Measurements from ENCODE around the gene FAM186B.
"Not testable (repeated sequence)": the region's sequence is repeated elsewhere in the genome, so short reads cannot be mapped to it uniquely, and the experiment has no call there.

FAM186B gene, protein sequence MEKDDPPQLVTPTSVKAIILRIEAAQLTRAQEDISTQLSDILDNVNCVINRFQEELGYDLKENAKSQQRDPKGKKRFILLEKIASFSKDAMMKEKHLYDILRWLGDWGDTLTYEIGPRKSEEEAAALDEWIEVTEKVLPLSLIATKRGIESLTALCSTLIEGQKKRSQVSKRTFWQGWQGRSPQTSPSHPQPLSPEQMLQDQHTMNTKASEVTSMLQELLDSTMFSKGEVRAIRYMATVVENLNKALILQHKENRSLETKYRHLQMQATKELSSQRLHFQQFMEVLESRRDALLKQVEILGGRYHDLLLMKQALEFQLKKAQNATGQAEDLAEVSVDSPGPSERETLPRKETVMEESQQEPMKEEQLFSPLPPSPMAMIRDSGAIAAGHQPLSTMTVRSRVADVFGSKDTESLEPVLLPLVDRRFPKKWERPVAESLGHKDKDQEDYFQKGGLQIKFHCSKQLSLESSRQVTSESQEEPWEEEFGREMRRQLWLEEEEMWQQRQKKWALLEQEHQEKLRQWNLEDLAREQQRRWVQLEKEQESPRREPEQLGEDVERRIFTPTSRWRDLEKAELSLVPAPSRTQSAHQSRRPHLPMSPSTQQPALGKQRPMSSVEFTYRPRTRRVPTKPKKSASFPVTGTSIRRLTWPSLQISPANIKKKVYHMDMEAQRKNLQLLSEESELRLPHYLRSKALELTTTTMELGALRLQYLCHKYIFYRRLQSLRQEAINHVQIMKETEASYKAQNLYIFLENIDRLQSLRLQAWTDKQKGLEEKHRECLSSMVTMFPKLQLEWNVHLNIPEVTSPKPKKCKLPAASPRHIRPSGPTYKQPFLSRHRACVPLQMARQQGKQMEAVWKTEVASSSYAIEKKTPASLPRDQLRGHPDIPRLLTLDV

GRCh38 chr12:49605539-49605938 lies at the start of gene FAM186B:
FAM186B (minus strand) TSS chr12:49605639; CDS start chr12:49605477, 162 bp downstream.
- DNase-seq: not testable (repeated sequence)

DNA sequence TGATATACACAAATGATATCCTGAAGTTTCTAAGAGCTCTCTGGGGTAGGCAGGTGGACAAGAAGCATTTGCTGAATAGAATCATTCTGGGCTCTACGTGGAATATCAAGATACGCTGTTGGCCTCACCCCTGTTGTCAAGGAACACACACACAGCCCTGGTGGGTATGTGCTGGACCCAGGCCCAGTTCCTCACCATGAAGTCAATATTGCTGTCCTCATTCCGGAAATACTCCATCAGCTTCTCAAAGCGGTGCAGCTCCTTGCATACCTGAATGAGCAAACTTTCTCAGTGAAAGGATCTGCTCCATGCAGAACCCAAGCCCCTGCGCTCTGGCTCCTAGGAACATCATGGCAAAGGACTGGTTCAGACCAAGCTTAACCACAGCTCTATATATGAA lies 49.3 kb upstream of the FAM186B start:
- DNase-seq: no peak

DNA sequence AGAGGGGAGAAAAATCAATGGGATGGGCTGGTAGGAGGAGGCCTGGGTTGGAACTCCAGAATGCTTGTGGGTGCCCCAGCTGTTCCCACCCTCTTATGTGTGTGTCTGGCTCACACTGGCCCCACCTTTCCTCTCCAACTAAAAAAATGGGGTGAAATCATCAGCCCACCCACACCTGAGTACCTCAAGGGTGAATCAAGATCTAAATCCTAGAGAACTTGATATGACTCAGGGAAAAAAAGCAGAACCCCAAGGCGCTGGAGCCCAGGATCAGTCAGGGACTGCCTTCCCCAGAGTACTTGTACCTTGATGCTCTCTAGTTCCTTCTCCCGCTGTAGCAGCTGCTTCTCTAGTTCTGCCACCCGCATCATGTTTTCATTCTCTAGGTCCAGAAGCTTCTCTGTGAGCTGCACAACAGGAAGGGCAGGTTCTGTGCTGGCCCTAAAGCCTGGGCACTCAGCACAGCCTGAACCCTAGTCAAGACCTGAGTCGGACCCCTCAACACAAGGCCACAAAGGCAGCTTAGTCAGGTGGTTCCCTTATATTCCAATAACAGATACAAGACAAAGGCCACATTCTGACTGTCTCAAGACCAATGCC lies 47.6 kb upstream of the FAM186B start:
- DNase-seq: no peak

DNA sequence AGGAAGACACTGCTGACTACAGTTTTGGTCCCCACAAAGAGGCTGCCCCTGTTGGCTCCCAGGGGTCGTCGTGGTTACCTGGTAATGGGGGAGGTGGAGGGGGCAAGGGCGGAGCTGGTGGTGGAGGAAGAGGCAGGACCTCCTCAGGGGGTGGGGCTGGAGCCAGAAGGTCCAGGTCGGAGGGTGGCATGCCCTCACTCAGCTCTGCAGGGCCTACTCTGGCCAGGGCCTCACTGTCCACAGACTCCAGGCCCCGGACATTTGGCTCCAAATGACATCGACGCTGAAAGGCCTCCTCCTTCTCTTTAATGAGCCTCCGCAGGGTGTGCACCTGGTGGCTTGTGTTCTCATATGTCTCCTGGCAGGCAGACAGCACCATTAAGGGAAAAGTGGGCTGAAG lies 46.4 kb upstream of the FAM186B start:
- DNase-seq: no peak

- DNase-seq: no peak
These were observed 44.5 kb upstream of the FAM186B start for GRCh38 chr12:49649892-49650291.

DNA sequence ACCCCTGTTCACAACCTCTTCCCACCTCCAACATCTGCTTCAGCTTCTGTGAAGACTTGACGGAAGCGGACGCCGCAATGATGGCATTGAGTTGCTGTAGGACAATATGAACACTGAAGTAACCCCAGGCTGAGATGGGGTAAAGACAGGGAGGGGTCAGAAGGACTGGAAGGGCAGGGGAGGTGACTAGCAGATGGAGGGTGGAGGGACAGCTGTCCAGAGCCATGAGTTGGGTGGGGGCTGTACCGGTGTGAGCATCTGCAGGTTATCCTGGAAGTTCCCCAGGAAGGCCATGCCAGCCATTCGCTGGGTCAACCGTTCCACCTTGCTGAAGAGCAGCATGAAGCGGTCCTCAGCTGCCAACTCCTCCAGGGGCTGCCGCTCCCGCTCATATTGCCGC lies 44.0 kb upstream of the FAM186B start:
- DNase-seq: no peak

- DNase-seq: no peak
These were observed 43.2 kb upstream of the FAM186B start for GRCh38 chr12:49648712-49649003.

DNA sequence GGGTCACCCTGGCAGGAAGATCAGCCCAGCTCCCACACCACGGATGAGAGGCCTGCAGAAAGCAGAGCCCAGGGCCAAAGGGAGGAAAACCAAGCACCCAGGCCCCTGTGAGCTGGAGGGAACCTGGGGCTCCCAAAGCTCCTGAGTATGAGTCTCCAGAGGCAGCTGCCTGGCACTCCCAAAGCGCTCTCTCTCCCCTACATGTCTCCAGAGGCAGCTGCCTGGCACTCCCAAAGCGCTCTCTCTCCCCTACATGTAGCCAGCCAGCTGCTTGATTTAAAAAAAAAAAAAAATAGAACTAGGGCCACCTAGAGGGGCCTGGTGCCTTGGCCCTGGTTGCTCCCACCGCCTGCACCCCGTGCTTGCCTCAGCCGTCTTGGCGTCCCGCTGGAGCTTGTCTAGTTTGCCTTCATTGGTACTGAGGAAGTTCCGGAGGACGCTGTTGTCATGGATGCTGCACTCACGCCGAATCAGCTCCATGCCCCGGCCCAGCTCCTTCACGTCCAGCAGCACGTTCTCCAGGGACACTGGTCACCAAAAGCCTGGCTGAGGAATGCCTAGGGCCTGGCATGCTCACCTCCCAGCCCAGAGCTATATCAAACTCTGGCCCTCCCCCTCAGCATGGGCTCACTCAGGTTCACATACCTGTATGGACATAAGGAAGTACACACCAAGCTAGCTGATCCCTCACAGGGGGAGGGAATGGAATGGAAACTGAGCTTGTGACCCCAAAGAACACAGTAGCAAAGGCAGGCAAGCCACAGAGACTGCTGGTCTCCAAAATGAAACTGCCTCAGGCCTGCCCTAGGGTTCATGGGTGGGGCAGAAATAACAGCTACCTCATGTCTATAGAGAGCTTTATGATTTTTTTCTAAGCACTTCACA lies 42.6 kb upstream of the FAM186B start:
- no peak for DNase-seq

DNA sequence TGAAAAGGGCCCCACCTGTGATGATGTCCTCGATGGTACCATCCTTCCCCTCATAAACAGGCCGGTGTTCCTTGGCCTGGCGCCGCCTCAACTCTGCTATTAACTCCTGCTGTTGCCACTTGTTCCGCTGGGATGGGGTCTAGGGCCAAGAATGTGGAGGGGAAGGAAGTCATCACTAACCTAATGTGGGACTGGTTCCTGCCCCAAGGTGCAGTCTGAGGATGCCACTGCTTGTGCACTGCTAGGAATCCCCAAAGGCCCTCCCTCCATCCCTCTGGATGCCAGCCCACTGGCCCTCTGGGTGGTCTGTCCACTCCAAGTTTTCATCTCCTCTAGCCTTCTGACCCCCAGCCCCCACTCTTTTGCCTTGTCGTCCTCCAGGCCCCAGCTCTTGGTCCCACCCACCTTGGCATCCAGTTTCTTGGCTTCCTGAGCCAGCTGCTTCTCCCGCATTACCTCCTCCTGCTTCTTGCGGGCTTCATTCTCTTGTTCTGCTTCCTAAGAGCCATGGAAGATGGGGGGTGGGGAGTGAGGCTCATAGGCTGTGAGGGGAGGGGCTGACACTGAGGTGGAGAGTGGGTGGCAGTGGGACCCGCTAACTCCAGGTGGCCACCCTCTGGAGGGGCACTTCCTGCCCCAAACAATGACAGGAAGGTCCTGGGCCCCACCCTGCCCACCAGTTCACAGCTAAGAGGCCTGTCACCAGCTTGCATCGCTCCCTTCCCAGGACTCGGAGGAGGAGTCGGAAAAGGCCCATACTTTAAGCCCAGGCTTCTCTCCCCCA lies 41.6 kb upstream of the FAM186B start:
- DNase-seq: no peak

DNA sequence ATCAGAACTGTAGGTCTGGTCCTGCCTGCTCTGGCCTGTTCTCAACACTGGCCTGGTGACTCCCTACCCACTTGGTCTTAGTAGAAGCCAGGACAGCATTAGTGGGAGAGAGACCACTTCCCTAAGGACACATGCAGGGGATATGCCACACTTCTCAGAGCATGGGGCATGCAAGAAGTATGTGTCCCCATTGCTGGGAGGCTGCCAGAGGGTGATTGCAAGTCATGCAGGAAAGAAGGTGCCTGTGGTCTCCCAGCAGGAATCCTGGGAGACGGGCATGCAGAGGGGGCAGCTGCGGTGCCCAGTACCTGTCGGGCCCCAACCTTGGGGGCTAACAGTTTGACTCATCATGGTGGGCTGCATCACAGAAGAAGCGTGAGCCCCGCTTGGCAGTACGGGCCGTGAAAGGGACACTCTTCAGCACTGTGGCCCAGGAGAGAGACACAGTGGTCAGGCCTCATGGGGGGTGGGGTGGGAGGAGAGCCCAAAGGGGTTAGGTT lies 40.9 kb upstream of the FAM186B start:
- no peak for DNase-seq

- no peak for DNase-seq
These were observed 40.0 kb upstream of the FAM186B start for GRCh38 chr12:49645146-49646039.

DNA sequence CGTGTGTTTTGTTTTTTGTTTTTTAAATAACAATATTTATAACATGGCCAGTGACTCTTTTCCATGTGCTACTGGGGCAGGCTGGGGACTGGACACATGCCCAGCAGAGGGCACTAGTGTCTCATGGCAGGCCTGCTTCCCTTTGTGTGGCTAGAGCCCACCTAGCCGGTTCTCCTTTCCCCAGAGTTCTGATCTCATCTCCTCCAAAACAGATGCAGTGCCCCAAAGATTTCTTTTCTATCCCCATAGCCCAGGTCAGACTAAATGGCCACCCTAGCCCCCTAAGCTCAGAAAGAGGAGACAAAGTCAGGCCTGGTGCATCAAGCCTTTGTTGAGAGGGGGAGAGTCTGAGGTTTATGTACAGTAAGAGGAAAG lies 39.2 kb upstream of the FAM186B start:
- peak; percentile 55 for DNase-seq

GRCh38 chr12:49643961-49644619 lies 38.7 kb upstream of the FAM186B start:
- no peak for DNase-seq

- no peak for DNase-seq
These were observed 37.7 kb upstream of the FAM186B start for GRCh38 chr12:49643135-49643534.

DNA sequence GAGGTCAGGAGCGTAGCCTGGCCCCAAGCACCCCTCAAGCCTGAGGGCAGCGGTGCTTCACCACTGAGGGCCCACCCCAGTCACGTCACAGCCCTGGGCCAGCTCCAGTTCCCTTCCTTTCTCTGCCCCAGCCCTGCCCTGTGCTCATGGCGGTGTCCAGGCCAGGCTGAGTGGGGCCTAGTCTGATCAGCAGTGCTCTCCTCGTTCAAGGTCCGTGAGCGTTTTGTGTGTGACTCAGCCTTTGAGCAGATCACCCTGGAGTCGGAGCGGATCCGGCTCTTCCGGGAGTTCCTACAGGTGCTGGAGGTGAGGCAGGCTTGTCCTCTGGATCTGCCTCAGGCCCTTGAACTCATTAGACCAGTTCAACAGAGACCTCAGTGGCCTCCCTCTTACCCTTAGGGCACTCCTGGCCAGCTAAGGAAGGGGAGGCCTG lies 36.9 kb upstream of the FAM186B start:
- DNase-seq: no peak

DNA sequence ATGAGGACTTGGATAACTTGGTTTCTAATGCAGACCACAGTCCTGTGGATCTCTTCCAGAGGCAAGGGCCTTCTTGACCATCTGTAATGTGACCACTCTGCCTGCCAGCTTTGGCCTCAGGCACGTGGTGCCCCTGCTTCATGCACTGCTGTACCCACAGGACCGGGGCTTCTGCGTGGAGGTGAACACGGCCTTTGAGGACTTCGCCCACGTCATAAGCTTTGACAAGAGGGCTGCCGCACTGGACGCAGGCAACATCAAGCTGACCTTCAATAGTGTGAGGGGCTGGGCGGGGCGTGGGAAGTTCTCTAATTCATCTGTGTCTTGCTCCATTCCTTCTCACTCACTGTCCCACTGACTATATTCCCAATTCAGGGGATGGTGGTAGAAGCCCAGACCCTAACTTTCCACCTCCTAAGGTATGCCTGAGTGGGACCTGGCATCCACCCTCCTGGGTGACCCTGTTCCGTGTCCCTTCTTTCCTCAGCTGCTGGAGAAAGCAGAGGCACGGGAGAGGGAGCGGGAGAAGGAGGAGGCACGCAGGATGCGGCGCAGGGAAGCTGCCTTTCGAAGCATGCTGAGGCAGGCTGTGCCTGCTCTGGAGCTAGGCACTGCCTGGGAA lies 36.4 kb upstream of the FAM186B start:
- no peak for DNase-seq

- peak; percentile 61 for DNase-seq
These were observed 31.7 kb upstream of the FAM186B start for GRCh38 chr12:49636979-49637755.

GRCh38 chr12:49636574-49636973 lies 31.1 kb upstream of the FAM186B start:
- no peak for DNase-seq

DNA sequence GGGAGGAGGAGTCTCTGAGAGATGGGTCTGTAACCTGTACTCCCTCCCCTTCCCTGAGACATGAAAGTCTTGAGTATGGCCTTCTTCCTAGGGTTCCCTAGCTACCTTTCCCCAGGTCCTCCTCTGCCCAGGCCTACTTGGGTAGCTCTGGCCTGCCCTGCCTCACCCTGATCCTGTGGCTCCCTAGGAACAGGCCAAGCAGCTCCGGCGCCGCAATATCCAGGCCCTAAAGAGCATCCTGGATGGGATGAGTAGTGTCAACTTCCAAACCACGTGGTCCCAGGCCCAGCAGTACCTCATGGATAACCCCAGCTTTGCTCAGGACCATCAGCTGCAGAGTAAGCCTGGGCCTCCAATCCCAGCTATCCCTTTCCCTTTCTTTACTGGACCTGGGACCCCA lies 30.2 kb upstream of the FAM186B start:
- DNase-seq: no peak
